BLaER1 treated with 17β-estradiol and CSF1 and Interleukin-3, amounts not matched to agents 10 nM and 100 nM (cell line): Measurements from ENCODE around the gene C15orf62.

Experiments used
- H3K27ac ChIP-seq, 11 experiments: shearing (Covaris generic); formaldehyde crosslinking; 2 replicates each; pipeline ENCODE4 v1.8.1; 2022
- H3K27me3 ChIP-seq, 11 experiments: shearing (Covaris generic); formaldehyde crosslinking; 2 replicates each; pipeline ENCODE4 v1.8.1; 2022
- H3K36me3 ChIP-seq, 11 experiments: shearing (Covaris generic); formaldehyde crosslinking; 2 replicates each; pipeline ENCODE4 v1.8.1; 2022
- H3K4me1 ChIP-seq, 10 experiments: shearing (Covaris generic); formaldehyde crosslinking; 2 replicates each; pipeline ENCODE4 v1.8.1; 2022
- H3K4me2 ChIP-seq, 11 experiments: shearing (Covaris generic); formaldehyde crosslinking; 2 replicates each; pipeline ENCODE4 v1.8.1; 2022
- H3K4me3 ChIP-seq, 10 experiments: shearing (Covaris generic); formaldehyde crosslinking; 2 replicates each; pipeline ENCODE4 v1.8.1; 2022
- H3K9ac ChIP-seq, 11 experiments: shearing (Covaris generic); formaldehyde crosslinking; 2 replicates each; pipeline ENCODE4 v1.8.1; 2022
- H3K9me3 ChIP-seq, 11 experiments: shearing (Covaris generic); formaldehyde crosslinking; replicated peaks in 1 of 11; 2 replicates each; pipeline ENCODE4 v1.8.1; 2022
- H4K20me1 ChIP-seq, 11 experiments: shearing (Covaris generic); formaldehyde crosslinking; 2 replicates each; pipeline ENCODE4 v1.8.1; 2022
- Cebpa-rat ChIP-seq, 11 experiments: shearing (Covaris generic); IDR thresholded peaks; 2 replicates each; pipeline ENCODE4 v1.8.1; 2022

Gene C15orf62

DNA sequence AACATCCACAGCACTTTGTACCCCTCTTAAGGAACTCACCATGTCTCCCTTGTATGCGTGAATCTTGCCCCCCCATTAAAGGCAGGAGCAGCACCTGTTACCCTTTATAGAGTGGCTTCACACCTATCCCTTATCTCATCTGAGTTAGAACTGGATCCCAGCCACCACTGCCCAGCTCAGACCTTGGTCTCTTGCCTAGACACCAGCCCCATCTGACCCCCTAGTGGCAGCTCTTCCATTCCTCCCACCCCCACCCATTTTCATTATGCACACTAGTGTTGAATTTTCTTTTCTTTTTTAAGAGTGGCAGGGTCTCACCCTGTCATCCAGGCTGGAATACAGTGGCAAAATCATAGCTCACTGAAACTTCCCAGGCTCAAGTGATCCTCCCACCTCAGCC, 33.9 kb downstream of the C15orf62 start:
- TF ChIP-seq Cebpa-rat (IDR thresholded peaks at IDR 0.05) = no peak
- Histone ChIP-seq H3K4me1 (peaks cover 26 to 45% (median 31%) of the 10 kb centered on the region in 10 experiments), H3K4me2 (no peak overlapping the region), H3K4me3 (no peak overlapping the region), H3K9ac (no peak overlapping the region), H4K20me1 (peaks cover 0 to 15% (median 6%) of the 10 kb centered on the region in 11 experiments; a peak in 7 of 22 replicates), H3K36me3 (peaks cover 2 to 43% (median 14%) of the 10 kb centered on the region in 11 experiments; a peak in 17 of 22 replicates), H3K27me3 (no peaks in the 10 kb centered on the region), H3K9me3 (no peaks in the 10 kb centered on the region), H3K27ac (no peak overlapping the region)

GRCh38 chr15:40806672-40807027, 36.9 kb downstream of the C15orf62 start:
- no peak for TF ChIP-seq Cebpa-rat (IDR thresholded peaks at IDR 0.05)
- Histone ChIP-seq H3K27ac (peak overlapping the region; percentile 84 to 98 (median 94); a peak in 21 of 22 replicates), H3K4me3 (peak overlapping the region; percentile 76 to 89 (median 79)), H3K9ac (peak overlapping the region; percentile 85 to 98 (median 93)), H3K4me1 (peaks cover 27 to 46% (median 36%) of the 10 kb centered on the region in 10 experiments), H3K27me3 (no peaks in the 10 kb centered on the region), H4K20me1 (peaks cover 0 to 11% (median 0%) of the 10 kb centered on the region in 11 experiments; a peak in 7 of 22 replicates), H3K36me3 (peaks cover 10 to 45% (median 29%) of the 10 kb centered on the region in 11 experiments; a peak in 21 of 22 replicates), H3K4me2 (peak overlapping the region; percentile 74 to 95 (median 90)), H3K9me3 (no peaks in the 10 kb centered on the region)

DNA sequence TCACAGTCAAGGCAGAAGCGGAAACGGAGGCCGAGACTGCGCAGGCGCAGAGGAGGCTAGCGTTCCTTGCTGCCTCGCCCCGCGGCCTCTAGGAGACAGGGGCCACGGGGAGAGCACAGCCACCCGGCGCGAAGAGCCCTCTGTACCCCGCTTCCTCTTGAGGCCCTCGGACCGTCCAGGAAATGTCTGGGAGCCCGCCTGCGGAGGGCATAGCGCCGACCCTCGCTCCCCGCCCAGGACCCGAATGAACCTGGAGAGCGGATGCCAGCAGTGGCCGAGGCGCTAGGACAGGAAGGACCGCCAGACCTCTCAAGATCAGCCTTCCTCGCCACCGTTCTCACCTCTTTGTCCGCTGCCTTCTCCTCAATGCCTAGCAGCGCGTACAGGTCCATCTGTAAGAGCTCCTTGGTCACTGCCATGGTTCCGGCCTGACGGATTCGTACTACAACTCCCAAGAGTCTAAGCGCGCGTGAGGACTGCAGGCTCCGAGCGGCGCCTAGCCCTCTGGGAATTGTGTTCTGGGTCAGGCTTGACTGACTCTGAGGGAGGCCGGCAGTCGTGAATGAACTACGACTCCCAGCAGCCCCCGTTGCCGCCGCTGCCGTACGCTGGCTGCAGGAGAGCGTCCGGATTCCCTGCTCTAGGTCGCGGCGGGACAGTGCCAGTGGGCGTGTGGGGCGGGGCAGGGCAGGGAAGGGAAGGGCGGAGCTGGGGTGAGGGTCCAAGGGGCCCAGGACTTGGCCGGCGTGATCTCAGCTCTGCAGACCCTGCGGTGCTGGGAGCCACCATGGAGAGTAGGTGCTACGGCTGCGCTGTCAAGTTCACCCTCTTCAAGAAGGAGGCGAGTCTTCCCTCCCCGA, 37.5 kb downstream of the C15orf62 start, which contains the start of the genes DNAJC17 and ZFYVE19:
DNAJC17 (minus strand) TSS at position 446 of the 860 bp plus-strand sequence; CDS start at position 419, 27 bp downstream.
ZFYVE19 (plus strand) TSS at position 62 of the 860 bp plus-strand sequence; CDS start at position 563, 501 bp downstream.
- Histone ChIP-seq H3K9ac (peak within 1 kb of the TSS; percentile 85 to 98 (median 93)), H3K9me3 (no peaks in the 10 kb centered on the region), H3K27ac (peak within 1 kb of the TSS; percentile 84 to 98 (median 94)), H3K4me1 (peaks cover 27 to 46% (median 36%) of the 10 kb centered on the region in 10 experiments), H3K27me3 (no peaks in the 10 kb centered on the region), H3K36me3 (peaks cover 10 to 44% (median 29%) of the 10 kb centered on the region in 11 experiments; a peak in 21 of 22 replicates), H4K20me1 (peaks cover 0 to 11% (median 0%) of the 10 kb centered on the region in 11 experiments; a peak in 6 of 22 replicates), H3K4me3 (peak within 1 kb of the TSS; percentile 76 to 89 (median 79)), H3K4me2 (peak within 1 kb of the TSS; percentile 74 to 95 (median 90))
- no peak for TF ChIP-seq Cebpa-rat (IDR thresholded peaks at IDR 0.05)

DNA sequence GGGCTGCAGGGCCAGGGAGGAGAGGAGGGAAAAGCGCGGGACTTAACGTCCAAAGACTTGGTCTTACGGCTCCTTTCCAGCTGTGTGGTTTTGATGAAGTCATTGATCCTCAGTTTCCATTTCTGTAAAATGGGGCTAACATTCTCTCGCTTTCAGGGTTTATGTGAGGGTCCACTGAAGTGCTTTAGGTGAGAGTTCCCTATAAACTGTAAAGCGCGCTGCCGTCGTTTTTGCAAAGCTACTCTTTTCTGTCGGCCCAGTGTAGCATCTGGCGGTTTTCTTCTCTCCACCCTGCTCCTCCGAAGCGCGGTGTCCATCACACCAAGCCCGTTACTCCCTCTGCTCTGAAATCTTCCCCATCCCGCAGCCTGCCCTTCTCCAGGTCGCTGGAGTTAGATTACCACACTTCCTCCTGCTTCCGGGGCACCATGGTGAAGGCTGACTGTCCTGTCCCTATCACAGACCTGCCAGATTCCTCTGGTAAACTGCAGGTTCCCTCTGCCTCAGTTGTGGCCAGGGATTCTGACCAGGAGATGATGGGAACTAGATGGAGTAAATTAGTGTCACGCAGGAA, 38.2 kb downstream of the C15orf62 start:
- H4K20me1 ChIP-seq = peaks cover 0 to 11% (median 0%) of the 10 kb centered on the region in 11 experiments; a peak in 4 of 22 replicates
- peak overlapping the region in 7 of 11 experiments; percentile 59 to 98 (median 94); a peak in 12 of 22 replicates for H3K27ac ChIP-seq
- H3K9ac ChIP-seq = peak overlapping the region; percentile 65 to 98 (median 93)
- no peaks in the 10 kb centered on the region for H3K27me3 ChIP-seq
- H3K4me3 ChIP-seq = peak overlapping the region; percentile 76 to 89 (median 79)
- peaks cover 27 to 46% (median 36%) of the 10 kb centered on the region in 10 experiments for H3K4me1 ChIP-seq
- peak overlapping the region; percentile 74 to 95 (median 90) for H3K4me2 ChIP-seq
- peaks cover 10 to 43% (median 31%) of the 10 kb centered on the region in 11 experiments; a peak in 20 of 22 replicates for H3K36me3 ChIP-seq
- no peak for TF ChIP-seq Cebpa-rat (IDR thresholded peaks at IDR 0.05)
- H3K9me3 ChIP-seq = no peaks in the 10 kb centered on the region

- Histone ChIP-seq H3K9ac (peak overlapping the region in 6 of 11 experiments; percentile 22 to 98 (median 92); a peak in 5 of 22 replicates), H3K9me3 (no peaks in the 10 kb centered on the region), H3K4me3 (no peak overlapping the region), H4K20me1 (peaks cover 0 to 11% (median 0%) of the 10 kb centered on the region in 11 experiments; a peak in 5 of 22 replicates), H3K27ac (no peak overlapping the region), H3K4me1 (peaks cover 27 to 46% (median 36%) of the 10 kb centered on the region in 10 experiments), H3K36me3 (peaks cover 17 to 43% (median 39%) of the 10 kb centered on the region in 11 experiments; a peak in 21 of 22 replicates), H3K27me3 (no peaks in the 10 kb centered on the region), H3K4me2 (peak overlapping the region; percentile 74 to 95 (median 90); a peak in 21 of 22 replicates)
- no peak for TF ChIP-seq Cebpa-rat (IDR thresholded peaks at IDR 0.05)
Observed at GRCh38 chr15:40808861-40809450, 39.2 kb downstream of the C15orf62 start.

GRCh38 chr15:40812721-40813425, 43.1 kb downstream of the C15orf62 start:
- Histone ChIP-seq H3K27me3 (no peaks in the 10 kb centered on the region), H3K27ac (no peak overlapping the region), H3K4me1 (peaks cover 10 to 26% (median 17%) of the 10 kb centered on the region in 10 experiments), H3K9me3 (no peaks in the 10 kb centered on the region), H4K20me1 (peaks cover 0 to 9% (median 0%) of the 10 kb centered on the region in 11 experiments; a peak in 4 of 22 replicates), H3K4me3 (no peak overlapping the region), H3K9ac (no peak overlapping the region), H3K4me2 (no peak overlapping the region), H3K36me3 (peaks cover 26 to 56% (median 49%) of the 10 kb centered on the region in 11 experiments)
- no peak for TF ChIP-seq Cebpa-rat (IDR thresholded peaks at IDR 0.05)

GRCh38 chr15:40815042-40815698, 45.4 kb downstream of the C15orf62 start:
- no peaks in the 10 kb centered on the region for H3K27me3 ChIP-seq
- peaks cover 0 to 12% (median 0%) of the 10 kb centered on the region in 10 experiments; a peak in 2 of 20 replicates for H3K4me1 ChIP-seq
- no peaks in the 10 kb centered on the region; a peak in 1 of 22 replicates for H4K20me1 ChIP-seq
- H3K9me3 ChIP-seq = no peaks in the 10 kb centered on the region
- TF ChIP-seq Cebpa-rat (IDR thresholded peaks at IDR 0.05) = no peak
- H3K9ac ChIP-seq = no peak overlapping the region
- H3K27ac ChIP-seq = no peak overlapping the region
- no peak overlapping the region for H3K4me3 ChIP-seq
- peaks cover 22 to 50% (median 40%) of the 10 kb centered on the region in 11 experiments for H3K36me3 ChIP-seq
- peak overlapping the region in 1 of 11 experiments; percentile 18; a peak in 1 of 22 replicates for H3K4me2 ChIP-seq
